ENCODE results near the gene CTNNBIP1.

Gene CTNNBIP1

DNA sequence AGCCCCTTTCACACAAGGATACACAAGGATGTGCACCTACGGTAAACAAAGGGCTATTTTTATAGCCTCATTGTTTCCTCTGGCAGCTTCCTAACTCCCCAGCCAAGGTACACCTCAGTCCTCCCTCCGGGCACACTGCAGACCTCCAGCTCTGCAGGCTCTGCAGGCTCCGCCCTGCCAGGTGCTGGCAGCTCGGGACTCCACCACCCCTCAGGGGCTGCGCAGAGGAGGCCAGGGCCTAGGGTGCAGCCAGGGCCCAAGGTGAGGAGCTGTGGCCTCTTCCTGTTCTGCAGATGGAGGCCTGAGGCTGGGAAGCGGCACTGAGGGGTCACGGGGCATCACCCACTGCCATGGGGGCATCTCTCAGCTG lies 66.5 kb downstream of the CTNNBIP1 start:
- TF ChIP-seq EP300 (IDR thresholded peaks at IDR 0.05; ENCODE audit: borderline replicate concordance): no peak
- 0 out of 2 replicates have a peak, but pooled peaks have one; percentile 20 for TF ChIP-seq TCF12 (IDR thresholded peaks at IDR 0.05; ENCODE audit: low read depth)

DNA sequence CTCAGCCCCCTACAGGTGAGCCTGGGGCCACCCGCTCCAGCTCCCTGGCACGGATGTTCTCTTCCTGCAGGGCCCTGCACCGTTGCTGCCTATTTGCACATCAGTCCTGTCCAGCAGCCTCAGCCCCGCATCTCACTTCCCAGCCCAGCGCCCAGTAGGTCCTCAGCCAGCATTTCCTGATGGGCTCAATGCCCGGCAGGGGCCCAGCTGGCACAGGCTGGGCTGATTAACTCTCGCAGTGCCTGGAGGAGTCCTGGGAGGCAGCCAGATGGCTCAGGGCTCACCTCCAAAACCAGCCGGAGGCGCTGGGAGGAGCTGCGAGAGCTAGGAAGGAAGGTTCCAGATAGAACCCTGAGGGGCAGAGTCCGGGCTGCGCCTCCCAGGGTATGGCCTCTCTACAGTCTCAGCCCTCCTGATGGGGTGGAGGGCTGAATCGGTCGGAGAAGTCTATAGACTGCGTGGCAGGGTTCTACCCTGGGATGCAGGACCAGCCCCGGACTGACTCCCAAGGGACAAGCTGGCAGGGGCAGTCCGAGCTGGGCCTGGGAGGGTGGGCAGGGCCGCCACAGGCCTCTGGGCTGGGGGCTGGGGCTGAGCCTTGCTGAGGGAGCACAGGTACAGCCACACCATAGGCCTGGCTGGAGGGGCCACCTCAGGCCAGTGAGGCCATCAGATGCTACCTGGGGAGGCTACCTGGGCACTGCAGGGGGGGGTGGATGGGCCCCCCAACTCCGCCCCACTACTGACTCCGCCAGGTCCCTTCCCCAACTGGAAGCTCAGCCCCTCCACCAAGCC lies 67.1 kb downstream of the CTNNBIP1 start:
- TF ChIP-seq, protein P1, sequence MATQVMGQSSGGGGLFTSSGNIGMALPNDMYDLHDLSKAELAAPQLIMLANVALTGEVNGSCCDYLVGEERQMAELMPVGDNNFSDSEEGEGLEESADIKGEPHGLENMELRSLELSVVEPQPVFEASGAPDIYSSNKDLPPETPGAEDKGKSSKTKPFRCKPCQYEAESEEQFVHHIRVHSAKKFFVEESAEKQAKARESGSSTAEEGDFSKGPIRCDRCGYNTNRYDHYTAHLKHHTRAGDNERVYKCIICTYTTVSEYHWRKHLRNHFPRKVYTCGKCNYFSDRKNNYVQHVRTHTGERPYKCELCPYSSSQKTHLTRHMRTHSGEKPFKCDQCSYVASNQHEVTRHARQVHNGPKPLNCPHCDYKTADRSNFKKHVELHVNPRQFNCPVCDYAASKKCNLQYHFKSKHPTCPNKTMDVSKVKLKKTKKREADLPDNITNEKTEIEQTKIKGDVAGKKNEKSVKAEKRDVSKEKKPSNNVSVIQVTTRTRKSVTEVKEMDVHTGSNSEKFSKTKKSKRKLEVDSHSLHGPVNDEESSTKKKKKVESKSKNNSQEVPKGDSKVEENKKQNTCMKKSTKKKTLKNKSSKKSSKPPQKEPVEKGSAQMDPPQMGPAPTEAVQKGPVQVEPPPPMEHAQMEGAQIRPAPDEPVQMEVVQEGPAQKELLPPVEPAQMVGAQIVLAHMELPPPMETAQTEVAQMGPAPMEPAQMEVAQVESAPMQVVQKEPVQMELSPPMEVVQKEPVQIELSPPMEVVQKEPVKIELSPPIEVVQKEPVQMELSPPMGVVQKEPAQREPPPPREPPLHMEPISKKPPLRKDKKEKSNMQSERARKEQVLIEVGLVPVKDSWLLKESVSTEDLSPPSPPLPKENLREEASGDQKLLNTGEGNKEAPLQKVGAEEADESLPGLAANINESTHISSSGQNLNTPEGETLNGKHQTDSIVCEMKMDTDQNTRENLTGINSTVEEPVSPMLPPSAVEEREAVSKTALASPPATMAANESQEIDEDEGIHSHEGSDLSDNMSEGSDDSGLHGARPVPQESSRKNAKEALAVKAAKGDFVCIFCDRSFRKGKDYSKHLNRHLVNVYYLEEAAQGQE (IDR thresholded peaks at IDR 0.05; ENCODE audit: low read depth): no peak
- no peak for TF ChIP-seq TAF1 (IDR thresholded peaks at IDR 0.05; ENCODE audit: low read depth)
- TF ChIP-seq TCF12 (IDR thresholded peaks at IDR 0.05; ENCODE audit: low read depth): no peak
- TF ChIP-seq EP300 (IDR thresholded peaks at IDR 0.05; ENCODE audit: borderline replicate concordance): no peak
- TF ChIP-seq, protein P2, sequence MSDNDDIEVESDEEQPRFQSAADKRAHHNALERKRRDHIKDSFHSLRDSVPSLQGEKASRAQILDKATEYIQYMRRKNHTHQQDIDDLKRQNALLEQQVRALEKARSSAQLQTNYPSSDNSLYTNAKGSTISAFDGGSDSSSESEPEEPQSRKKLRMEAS (IDR thresholded peaks at IDR 0.05): no peak
- peak; percentile 65 for TF ChIP-seq NFIC (IDR thresholded peaks at IDR 0.05)
- no peak for TF ChIP-seq CREB1 (IDR thresholded peaks at IDR 0.05; ENCODE audit: low read depth)

DNA sequence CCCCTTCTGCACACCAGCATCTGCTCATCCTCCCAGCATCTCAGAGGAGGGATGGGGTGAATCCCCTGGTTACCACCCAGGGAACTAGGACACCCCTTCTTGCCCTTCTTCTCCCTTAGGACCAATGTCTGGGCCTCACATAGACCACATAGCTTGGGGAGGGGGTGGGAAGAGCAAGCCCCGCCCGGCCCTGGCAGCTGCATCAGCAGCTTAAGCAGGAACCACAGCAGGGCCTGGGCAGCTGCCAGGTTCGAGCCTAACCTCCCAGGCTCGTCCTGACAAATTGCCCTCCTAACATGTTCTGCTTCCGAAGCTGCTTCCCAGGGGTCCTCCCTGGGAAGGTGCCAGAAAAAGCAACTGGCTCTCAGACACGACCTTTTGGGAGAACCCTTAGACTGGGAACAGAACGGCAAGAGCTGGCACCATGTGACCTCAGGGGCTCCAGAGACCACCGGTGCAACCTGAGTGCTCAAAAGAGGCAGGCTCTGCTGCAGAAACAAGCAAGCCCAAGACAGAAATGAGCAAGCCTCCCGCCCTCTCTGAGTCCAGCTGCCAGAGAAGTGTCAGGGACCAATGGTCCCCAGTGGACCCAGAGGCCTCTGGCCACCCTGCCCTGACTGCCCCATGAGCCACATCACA lies 67.9 kb downstream of the CTNNBIP1 start:
- TF ChIP-seq ZBTB7A (IDR thresholded peaks at IDR 0.05; ENCODE audit: low read depth): no peak
- no peak; the same call in 1 of the 2 replicates for TF ChIP-seq TCF12 (IDR thresholded peaks at IDR 0.05; ENCODE audit: low read depth)
- TF ChIP-seq, protein P3, sequence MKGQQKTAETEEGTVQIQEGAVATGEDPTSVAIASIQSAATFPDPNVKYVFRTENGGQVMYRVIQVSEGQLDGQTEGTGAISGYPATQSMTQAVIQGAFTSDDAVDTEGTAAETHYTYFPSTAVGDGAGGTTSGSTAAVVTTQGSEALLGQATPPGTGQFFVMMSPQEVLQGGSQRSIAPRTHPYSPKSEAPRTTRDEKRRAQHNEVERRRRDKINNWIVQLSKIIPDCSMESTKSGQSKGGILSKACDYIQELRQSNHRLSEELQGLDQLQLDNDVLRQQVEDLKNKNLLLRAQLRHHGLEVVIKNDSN (IDR thresholded peaks at IDR 0.05): no peak
- no peak for TF ChIP-seq TAF1 (IDR thresholded peaks at IDR 0.05; ENCODE audit: low read depth)
- no peak for TF ChIP-seq EGR1 (IDR thresholded peaks at IDR 0.05)
- no peak for TF ChIP-seq YY1 (IDR thresholded peaks at IDR 0.05; ENCODE audit: low read depth)
- no peak for TF ChIP-seq TEAD4 (IDR thresholded peaks at IDR 0.05)
- TF ChIP-seq FOXM1 (IDR thresholded peaks at IDR 0.05; ENCODE audit: borderline replicate concordance, low read depth): no peak
- TF ChIP-seq CEBPB (IDR thresholded peaks at IDR 0.05): no peak
- no peak for TF ChIP-seq RAD21 (IDR thresholded peaks at IDR 0.05; ENCODE audit: low read depth)
- TF ChIP-seq EP300 (IDR thresholded peaks at IDR 0.05; ENCODE audit: borderline replicate concordance): no peak
- TF ChIP-seq, protein P2 (IDR thresholded peaks at IDR 0.05): no peak

DNA sequence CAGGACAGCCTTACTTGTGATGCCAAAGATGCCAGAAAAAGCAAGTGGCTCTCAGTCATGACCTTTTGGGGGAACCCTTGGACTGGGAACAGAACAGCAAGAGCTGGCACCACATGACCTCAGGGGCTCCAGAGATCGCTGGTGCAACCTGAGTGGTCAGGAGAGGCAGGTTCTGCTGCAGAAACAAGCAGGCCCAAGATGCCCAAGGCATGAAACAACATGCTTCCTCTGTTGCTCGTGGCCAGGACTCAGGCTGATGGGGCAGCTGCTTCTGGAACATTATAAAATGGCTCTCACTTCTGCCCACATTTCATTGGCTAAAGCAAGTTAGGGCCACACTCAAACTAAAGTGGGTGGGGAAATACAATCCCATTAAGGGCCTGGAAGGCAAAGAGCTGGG lies 68.6 kb downstream of the CTNNBIP1 start:
- TF ChIP-seq FOXM1 (IDR thresholded peaks at IDR 0.05; ENCODE audit: borderline replicate concordance, low read depth): no peak
- no peak for TF ChIP-seq RAD21 (IDR thresholded peaks at IDR 0.05; ENCODE audit: low read depth)
- no peak for TF ChIP-seq YY1 (IDR thresholded peaks at IDR 0.05; ENCODE audit: low read depth)
- TF ChIP-seq, protein P3 (IDR thresholded peaks at IDR 0.05): no peak
- no peak for TF ChIP-seq NFIC (IDR thresholded peaks at IDR 0.05)
- TF ChIP-seq EP300 (IDR thresholded peaks at IDR 0.05; ENCODE audit: borderline replicate concordance): no peak
- no peak for TF ChIP-seq TAF1 (IDR thresholded peaks at IDR 0.05; ENCODE audit: low read depth)
- TF ChIP-seq CREB1 (IDR thresholded peaks at IDR 0.05; ENCODE audit: low read depth): no peak
- TF ChIP-seq, protein P1 (IDR thresholded peaks at IDR 0.05; ENCODE audit: low read depth): no peak

DNA sequence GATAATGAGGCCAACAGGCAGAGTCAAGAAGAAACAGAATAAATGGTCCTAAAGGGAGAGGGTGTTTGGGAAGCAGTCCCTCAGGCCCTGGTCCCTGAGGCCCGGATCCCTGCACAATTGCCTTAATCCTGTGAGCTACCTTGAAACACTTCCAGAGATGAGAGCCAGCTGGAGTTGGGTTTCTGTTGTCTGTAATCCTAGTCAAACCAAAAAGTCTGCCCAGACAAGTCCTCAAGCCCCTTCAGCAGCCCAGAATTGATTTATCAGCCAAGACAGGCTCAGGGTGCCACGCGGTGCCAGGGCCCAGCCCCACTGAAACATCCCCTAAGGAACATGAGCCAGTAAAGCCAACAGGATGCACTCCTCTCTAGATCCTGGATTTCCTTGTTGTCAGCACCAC lies 69.9 kb downstream of the CTNNBIP1 start:
- no peak for TF ChIP-seq YY1 (IDR thresholded peaks at IDR 0.05; ENCODE audit: low read depth)
- no peak for TF ChIP-seq EGR1 (IDR thresholded peaks at IDR 0.05)
- TF ChIP-seq NFIC (IDR thresholded peaks at IDR 0.05): no peak
- TF ChIP-seq RAD21 (IDR thresholded peaks at IDR 0.05; ENCODE audit: low read depth): no peak
- no peak for TF ChIP-seq EP300 (IDR thresholded peaks at IDR 0.05; ENCODE audit: borderline replicate concordance)
- TF ChIP-seq FOXM1 (IDR thresholded peaks at IDR 0.05; ENCODE audit: borderline replicate concordance, low read depth): no peak
- TF ChIP-seq, protein P3 (IDR thresholded peaks at IDR 0.05): no peak
- TF ChIP-seq CREB1 (IDR thresholded peaks at IDR 0.05; ENCODE audit: low read depth): no peak
- TF ChIP-seq CEBPB (IDR thresholded peaks at IDR 0.05): no peak
- TF ChIP-seq, protein P1 (IDR thresholded peaks at IDR 0.05; ENCODE audit: low read depth): no peak
- TF ChIP-seq, protein P2 (IDR thresholded peaks at IDR 0.05): no peak
- TF ChIP-seq TEAD4 (IDR thresholded peaks at IDR 0.05): no peak
- TF ChIP-seq TCF12 (IDR thresholded peaks at IDR 0.05; ENCODE audit: low read depth): no peak
- TF ChIP-seq TAF1 (IDR thresholded peaks at IDR 0.05; ENCODE audit: low read depth): no peak
- TF ChIP-seq ZBTB7A (IDR thresholded peaks at IDR 0.05; ENCODE audit: low read depth): no peak
